ENCODE data around the gene SPAG16.

DNA sequence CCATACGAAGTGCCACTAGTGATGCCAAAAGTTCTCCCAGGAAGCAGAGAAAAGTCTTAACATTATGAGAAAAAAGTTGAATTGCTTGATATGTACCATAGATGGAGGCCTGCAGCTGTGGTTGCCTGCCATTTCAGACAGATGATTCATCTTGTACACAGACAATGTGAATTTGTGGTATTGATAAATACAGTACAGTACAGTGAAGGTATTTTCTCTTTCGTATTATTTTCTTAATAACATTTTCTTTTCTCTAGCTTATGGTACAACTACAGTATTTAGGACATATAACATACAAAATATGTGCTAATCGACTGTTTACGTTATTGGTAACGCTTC, 1093.0 kb downstream of the SPAG16 start:
- TF ChIP-seq, protein P1, sequence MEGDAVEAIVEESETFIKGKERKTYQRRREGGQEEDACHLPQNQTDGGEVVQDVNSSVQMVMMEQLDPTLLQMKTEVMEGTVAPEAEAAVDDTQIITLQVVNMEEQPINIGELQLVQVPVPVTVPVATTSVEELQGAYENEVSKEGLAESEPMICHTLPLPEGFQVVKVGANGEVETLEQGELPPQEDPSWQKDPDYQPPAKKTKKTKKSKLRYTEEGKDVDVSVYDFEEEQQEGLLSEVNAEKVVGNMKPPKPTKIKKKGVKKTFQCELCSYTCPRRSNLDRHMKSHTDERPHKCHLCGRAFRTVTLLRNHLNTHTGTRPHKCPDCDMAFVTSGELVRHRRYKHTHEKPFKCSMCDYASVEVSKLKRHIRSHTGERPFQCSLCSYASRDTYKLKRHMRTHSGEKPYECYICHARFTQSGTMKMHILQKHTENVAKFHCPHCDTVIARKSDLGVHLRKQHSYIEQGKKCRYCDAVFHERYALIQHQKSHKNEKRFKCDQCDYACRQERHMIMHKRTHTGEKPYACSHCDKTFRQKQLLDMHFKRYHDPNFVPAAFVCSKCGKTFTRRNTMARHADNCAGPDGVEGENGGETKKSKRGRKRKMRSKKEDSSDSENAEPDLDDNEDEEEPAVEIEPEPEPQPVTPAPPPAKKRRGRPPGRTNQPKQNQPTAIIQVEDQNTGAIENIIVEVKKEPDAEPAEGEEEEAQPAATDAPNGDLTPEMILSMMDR (IDR thresholded peaks at IDR 0.05; ENCODE audit: low read depth, low read length), result no peak
- TF ChIP-seq EZH2phosphoT487 (IDR thresholded peaks at IDR 0.05; ENCODE audit: low read depth), result no peak
